ENCODE measurements around the gene GNPDA1. TPM values are rescaled to one million over a fixed set of nuclear protein-coding genes. Genes with fewer than 3 reads are reported as not detected.

GNPDA1 gene
- total RNA-seq, 1 donor from 2014 or later: 75.5 TPM

DNA sequence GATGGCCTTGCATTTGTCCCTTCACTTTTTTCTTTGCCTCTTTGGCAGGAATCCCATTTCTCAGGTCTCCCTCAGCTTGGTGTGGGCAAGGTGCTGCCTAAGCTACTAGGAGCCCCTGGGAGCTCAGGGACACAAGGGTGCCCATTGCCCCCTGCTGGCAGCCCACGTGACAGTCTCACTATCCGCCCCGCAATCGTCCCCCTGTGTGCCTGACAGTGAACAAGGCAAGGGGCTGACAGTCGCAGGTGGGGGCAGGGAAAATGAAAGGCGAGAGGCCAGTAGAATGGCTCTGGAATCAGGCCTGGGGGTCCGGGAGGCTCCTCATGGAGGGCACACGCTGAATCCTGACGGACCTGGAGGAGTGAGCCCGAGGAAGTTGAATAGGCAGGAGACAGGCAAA is 52.8 kb downstream of the GNPDA1 start:
- DNase-seq (ENCODE audit: extremely low read depth, low read depth, low spot score): no peak

DNA sequence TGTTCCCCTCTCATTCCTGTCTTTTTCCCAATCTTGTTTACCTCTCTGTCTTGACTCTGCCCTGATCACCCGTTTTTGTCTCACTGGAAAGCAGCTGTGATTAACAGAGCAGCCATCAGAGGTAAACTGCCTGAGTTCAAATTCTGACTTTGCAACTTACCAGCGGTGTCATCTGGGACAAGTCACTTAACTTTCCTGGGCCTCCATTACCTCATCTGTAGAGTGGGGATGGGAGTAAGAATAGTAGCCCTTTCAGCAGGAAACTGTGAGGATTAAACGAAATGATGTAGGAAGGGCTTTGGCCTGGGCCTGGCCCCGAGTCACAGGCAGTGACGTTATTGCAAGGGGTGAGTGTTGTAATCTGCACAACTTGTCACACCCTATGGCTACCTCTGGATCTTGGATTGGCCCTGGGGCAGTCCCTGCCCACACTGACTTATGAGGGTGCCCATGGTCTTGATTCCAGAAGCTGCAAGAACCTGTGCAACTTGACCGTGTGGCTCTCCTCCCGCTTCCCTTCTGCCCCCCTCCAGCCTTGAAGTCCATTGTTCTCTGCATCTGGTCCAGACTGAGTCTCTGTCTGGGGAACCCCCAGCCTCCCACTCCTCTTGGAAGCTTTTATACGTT is 54.2 kb downstream of the GNPDA1 start:
- DNase-seq (ENCODE audit: extremely low read depth, low read depth, low spot score): no peak

DNA sequence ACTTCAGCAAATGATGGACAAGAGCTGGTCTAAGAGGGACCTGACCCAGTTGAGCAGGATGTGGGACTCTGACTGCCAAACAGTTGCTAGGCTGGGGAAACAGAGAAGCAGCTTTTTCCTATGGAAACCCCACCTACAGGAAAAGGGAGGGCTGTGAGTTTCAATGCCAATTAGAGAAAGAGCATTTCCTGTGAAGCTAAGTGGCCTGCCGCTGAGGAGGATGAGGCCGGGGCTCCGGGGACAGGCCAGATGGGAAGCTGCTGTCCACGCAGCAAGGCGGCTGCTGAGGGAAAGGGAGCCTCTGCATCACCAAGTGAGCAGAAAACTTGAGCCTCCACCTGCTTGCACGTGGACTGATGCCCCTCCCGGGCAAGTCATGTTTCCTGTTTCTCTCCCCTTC is 54.7 kb downstream of the GNPDA1 start, which contains the start of gene PCDH12:
PCDH12 (minus strand) TSS at position 90 of the 400 bp plus-strand sequence. CDS start 351 bp downstream, outside the sequence.
- peak; percentile 66 for DNase-seq (ENCODE audit: extremely low read depth, low read depth, low spot score)

DNA sequence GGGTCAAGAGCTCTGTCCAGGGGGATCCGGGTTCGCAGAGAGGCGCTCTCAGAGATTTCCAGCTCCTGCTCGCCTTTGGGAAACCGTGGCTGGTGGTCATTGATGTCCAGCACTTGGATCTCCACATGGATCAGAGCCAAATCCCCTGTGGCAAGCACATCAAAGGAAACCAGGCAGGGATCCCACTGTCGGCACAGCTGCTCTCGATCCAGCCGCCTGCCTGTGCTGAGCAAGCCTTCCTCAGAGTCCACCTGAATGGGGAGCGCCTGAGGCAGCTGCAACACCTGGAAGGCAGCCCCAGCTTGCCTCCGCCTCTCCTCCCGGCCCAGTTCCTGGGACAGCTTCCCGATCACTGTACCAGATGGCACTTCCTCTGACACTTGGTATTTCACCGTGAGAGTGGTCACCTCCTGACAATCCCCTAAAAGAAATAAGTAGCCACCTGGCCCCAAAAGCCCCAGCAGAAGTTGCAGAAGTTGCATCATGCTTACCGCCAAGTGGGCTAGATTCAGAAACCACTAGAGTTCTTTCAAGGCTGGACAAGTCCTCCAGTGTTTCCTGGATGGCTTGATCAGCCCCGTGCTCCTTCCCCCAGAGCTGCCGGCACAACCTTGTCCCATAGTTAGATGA is 55.3 kb downstream of the GNPDA1 start:
- DNase-seq (ENCODE audit: extremely low read depth, low read depth, low spot score): no peak

DNA sequence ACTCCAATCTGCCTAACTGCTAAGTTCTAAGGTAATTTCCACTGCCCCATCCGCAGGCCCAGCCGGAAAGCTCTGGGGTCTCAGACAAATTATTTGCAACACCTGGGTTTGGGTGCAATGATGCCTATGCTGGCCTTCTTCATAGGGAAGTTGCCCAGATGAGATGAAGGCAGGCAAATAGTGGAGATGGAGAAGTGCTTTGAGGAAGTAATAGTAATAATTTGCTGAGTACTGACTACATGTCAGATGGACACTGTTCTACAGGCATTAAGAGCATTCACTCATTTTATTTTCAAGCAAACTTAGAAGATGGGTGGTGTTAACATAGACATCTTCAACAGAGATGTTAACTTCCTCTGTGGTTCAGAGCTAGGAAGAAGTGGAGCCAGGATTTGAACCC is 58.6 kb downstream of the GNPDA1 start:
- DNase-seq (ENCODE audit: extremely low read depth, low read depth, low spot score): no peak

DNA sequence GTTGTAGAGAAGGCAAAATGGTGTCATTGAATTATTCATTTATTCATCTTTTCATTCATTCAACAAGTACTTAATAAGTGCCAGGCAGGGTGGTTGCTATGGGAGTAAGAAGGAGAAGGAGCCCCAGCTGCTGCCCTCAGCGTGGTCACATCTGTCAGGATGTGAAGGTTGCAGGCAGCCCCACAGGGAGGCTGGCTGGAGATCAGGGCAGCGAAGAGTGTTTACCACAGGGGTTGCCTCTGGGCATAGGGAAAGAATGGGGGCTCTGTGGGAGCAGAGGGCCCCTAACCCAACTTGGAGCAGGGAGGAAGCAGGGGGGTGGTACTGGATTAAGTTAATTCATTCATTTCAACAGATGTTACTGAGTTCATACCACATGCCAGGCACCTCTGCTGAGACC is 60.8 kb downstream of the GNPDA1 start:
- DNase-seq (ENCODE audit: extremely low read depth, low read depth, low spot score): no peak

DNA sequence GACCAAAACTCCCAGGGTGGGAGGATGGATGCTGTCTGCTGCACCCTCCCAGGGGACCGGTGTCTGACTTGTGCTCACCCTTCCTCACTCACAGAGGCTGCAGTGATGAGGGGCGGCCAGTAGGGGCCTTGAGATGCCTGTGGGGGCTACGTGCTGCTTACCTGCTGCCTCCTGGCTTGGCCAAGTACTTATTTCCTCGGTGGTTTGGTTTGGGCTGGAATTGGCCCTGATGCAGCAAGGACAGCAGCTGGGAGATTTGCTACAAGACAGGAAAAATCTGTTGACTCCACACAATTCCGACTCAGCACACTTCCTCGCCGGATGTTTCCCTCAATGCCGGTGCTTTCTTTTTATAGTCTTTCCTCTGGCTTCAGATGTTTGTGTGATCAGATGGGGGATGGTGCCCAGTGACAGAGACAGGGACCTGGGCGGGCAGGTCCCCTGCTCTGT is 61.5 kb downstream of the GNPDA1 start:
- DNase-seq (ENCODE audit: extremely low read depth, low read depth, low spot score): no peak

Other genes with a start within 250 kb of the GNPDA1 start
- 203 and 479 TPM in 2 replicates for gene PCDH1, start 134.6 kb downstream of the GNPDA1 start, total RNA-seq
- gene DELE1, start 89.2 kb downstream of the GNPDA1 start, total RNA-seq: 61.4 and 69.5 TPM in 2 replicates
- gene PCDH12, start 54.8 kb downstream of the GNPDA1 start, total RNA-seq: 42.8 and 67.3 TPM in 2 replicates
- 49.8 and 82.2 TPM in 2 replicates for gene RNF14, start 43.9 kb downstream of the GNPDA1 start, total RNA-seq
- gene NDFIP1, start 95.8 kb upstream of the GNPDA1 start, total RNA-seq: 55.2 and 56.0 TPM in 2 replicates